Esophagus (tissue), 2 donors: Measurements from ENCODE around the gene SPART. TPM values are rescaled to one million over a fixed set of nuclear protein-coding genes. Genes with fewer than 3 reads are reported as not detected.

ENCODE experiments used
- H3K27ac ChIP-seq, 2 donors: one replicate each; pipeline ENCODE4 v1.5.1; 2013; ENCODE audit warnings: low read depth in 2 of 2, mild to moderate bottlenecking in 2 of 2, inconsistent platforms in 1 of 2, low read length in 1 of 2, moderate library complexity in 1 of 2
- H3K27me3 ChIP-seq, 2 donors: one replicate each; pipeline ENCODE4 v1.6.1; 2013; ENCODE audit warnings: low read length in 2 of 2, control low read depth in 1 of 2, mild to moderate bottlenecking in 1 of 2; ENCODE audit not compliant: insufficient read depth in 2 of 2, control insufficient read depth in 1 of 2
- H3K36me3 ChIP-seq, 2 donors: one replicate each; pipeline ENCODE4 v1.6.1; 2013; ENCODE audit warnings: low read length in 1 of 2; ENCODE audit not compliant: control insufficient read depth in 2 of 2, insufficient read depth in 2 of 2
- H3K4me1 ChIP-seq, 2 donors: one replicate each; pipeline ENCODE4 v1.6.1; 2013; ENCODE audit warnings: low read length in 1 of 2; ENCODE audit not compliant: control insufficient read depth in 2 of 2, insufficient read depth in 2 of 2
- H3K4me3 ChIP-seq, 2 donors: one replicate each; pipeline ENCODE4 v1.5.1; 2013; ENCODE audit warnings: low read length in 2 of 2, mild to moderate bottlenecking in 2 of 2, low read depth in 1 of 2, moderate library complexity in 1 of 2
- H3K9me3 ChIP-seq, 2 donors: one replicate each; pipeline ENCODE4 v1.6.1; 2013; ENCODE audit warnings: mild to moderate bottlenecking in 2 of 2, low read depth in 1 of 2, low read length in 1 of 2, moderate library complexity in 1 of 2; ENCODE audit not compliant: control insufficient read depth in 2 of 2, insufficient read depth in 1 of 2
- WGBS, 2 donors: extraction: QIAGEN DNeasy Blood & Tissue Kit; methylation state at CpG; one replicate each; pipeline ENCODE4 v1.1.7; 2013; 5-methylcytosine and 5-hydroxymethylcytosine counted together
- polyA plus RNA-seq, 2 donors: library from polyadenylated mRNA; stranded (reverse); fragments of 200-250 nt; gene quantifications; one replicate each; pipeline ENCODE4 v1.2.3, GENCODE V29; 2013
- donor health status: healthy with polysubstance abuse.
- donor health status: Bipolar disorder and iron deficiency.

SPART gene
- polyA plus RNA-seq, 2 donors, result 10.0 to 14.4 TPM

DNA sequence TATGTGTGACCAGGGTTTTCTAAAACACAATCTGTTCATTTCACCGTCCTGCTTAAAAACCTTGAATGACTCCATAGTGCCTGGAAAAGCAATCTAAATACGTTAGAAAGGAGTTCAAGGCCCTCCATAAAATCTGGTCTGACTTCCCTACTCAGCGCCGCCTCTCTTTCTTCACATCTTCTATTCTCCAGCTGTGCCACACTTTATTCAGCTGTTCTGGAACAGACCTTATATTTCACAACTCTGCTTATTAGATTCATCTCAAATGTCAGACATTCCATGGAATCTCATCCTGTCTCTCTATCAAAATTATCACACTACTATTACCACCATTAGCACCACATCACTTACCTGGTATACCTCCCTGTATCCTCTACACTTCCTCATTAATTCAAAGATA lies 19.8 kb upstream of the SPART start:
- H3K4me1 ChIP-seq, result no peaks in the 10 kb centered on the region
- H3K9me3 ChIP-seq, result no peaks in the 10 kb centered on the region
- H3K36me3 ChIP-seq, result no peaks in the 10 kb centered on the region
- no peak overlapping the region for H3K4me3 ChIP-seq
- no peak overlapping the region for H3K27ac ChIP-seq
- WGBS, 2 donors, result 71 to 95% methylated on average over 3 to 4 of the region's 4 CpGs
- no peaks in the 10 kb centered on the region for H3K27me3 ChIP-seq

DNA sequence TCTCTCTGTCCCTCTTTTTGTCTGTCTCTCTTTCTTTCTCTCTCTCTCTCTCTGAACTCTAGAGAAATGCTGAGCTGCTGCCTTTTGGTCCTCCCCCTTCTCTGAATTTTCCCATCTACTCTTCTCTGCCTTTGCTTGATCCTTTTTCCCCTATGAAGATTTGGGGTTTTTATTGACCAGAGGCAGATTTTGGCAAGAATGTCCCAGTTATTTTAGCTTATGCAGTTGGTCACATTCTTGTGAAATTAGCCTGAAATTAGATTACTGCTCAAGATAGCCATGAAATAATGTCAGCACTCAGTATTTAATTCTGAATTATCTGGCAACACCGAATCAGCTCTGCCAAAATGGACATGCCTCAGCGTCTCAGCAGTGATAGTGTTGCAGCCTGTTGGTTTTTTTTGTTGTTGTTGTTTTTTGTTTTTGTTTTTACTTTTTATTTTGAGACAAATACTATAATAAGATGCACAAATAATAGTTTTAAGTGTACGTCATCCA lies 17.2 kb upstream of the SPART start:
- Histone ChIP-seq H3K36me3 (no peaks in the 10 kb centered on the region), H3K27me3 (no peaks in the 10 kb centered on the region), H3K27ac (no peak overlapping the region), H3K9me3 (no peaks in the 10 kb centered on the region), H3K4me1 (no peaks in the 10 kb centered on the region), H3K4me3 (no peak overlapping the region)
- 75 to 78% methylated on average over 3 of the region's 3 CpGs for WGBS, 2 donors

DNA sequence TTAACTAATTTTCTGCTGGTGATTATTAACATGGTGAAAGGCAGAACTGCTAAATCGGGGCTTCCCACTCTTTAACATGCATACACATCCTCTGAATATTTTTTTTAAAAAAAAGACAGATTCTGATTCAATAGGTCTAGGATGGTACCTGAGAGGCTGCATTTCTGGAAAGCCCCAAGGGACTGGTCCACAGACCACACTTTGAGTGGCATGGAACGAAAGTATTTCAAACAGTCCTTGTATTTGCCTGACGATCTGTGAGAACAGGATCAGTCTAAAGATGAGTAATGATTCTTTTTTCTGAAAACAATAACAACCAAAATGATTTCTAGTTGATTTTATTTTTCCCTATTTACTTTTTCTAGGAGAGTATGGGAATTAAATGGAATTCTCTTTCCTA lies 16.7 kb upstream of the SPART start:
- H3K4me3 ChIP-seq, result no peak overlapping the region
- H3K36me3 ChIP-seq, result no peaks in the 10 kb centered on the region
- H3K9me3 ChIP-seq, result no peaks in the 10 kb centered on the region
- H3K4me1 ChIP-seq, result no peaks in the 10 kb centered on the region
- H3K27me3 ChIP-seq, result no peaks in the 10 kb centered on the region
- H3K27ac ChIP-seq, result no peak overlapping the region
- 67 to 69% methylated on average over 3 of the region's 3 CpGs for WGBS, 2 donors

DNA sequence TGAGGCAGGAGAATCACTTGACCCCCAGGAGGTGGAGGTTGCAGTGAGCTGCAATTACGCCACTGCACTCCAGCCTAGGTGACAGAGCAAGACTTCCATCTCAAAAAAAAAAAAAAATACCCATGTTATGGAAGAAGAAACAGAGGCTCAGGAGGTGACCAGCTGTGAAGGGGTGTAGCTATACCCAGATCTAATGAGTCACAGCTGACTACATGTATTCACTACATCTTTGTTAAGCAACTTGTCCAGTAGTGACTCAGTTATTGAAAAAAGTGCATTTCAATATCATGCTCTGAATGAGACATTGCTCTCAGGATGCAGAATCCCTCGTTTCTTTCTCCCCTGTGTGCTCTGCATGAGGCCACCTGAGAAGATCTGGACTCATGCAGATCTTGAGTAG lies 16.1 kb upstream of the SPART start:
- H3K9me3 ChIP-seq, result no peaks in the 10 kb centered on the region
- H3K27me3 ChIP-seq, result no peaks in the 10 kb centered on the region
- WGBS, 2 donors, result 70 to 84% methylated on average over 2 of the region's 2 CpGs
- no peak overlapping the region for H3K4me3 ChIP-seq
- no peaks in the 10 kb centered on the region for H3K36me3 ChIP-seq
- H3K4me1 ChIP-seq, result no peaks in the 10 kb centered on the region
- H3K27ac ChIP-seq, result no peak overlapping the region

DNA sequence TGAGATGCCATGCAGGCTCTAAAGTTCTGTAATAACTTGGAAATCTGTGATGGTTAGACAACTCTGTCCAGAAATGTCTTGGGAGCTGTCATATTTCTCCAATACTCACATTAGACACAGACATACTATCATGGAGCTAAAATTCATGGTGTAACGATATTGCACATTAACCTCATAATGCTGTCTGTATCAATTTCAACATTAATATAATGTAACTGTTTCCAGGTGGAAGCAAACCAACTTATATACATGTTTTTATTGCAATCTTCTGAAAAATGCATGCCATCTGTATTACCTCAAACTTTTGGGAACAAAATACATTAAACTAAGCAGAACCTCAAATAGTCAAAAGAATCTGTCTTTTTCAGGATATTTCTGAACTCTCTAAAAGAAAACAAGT lies 14.7 kb upstream of the SPART start:
- H3K9me3 ChIP-seq, result no peaks in the 10 kb centered on the region

DNA sequence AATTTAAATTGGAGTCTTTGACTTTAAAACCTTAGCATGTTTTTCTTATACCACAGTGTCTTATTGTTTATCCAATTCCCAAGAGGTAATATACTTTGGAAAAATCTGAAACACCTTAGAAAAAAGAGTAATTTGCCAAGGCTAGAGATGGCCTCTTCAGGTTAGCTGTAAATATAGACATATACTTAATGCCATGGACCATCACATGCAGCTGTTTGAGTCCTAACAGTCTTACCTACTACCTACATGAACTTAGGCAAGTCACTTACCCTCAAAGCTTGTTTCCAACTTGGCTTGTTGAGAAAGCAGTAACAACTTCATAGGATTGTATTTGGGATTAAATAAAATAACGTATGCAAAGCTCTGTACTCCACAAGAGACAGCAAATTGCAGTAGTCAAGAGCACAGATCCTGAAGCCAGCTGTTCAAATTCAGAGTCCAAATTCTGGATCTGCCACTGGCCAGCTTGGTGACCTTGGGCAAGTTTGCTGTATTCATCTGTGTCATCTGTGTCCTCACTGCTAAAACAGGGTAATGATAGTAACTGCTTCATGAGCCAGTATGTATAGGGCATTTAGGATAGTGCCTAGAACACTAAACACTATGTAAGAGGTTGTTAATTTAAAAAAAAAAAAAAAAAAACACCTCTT lies 13.2 kb upstream of the SPART start:
- no peak overlapping the region for H3K27ac ChIP-seq
- no peak overlapping the region for H3K4me3 ChIP-seq
- H3K9me3 ChIP-seq, result no peaks in the 10 kb centered on the region
- H3K27me3 ChIP-seq, result no peaks in the 10 kb centered on the region
- H3K36me3 ChIP-seq, result no peaks in the 10 kb centered on the region
- H3K4me1 ChIP-seq, result no peaks in the 10 kb centered on the region
- WGBS, 2 donors, result 72 to 79% methylated on average over 1 of the region's 1 CpG

More for the DNA sequence above, 14.7 kb upstream of the SPART start:
- H3K36me3 ChIP-seq, result no peaks in the 10 kb centered on the region
- H3K27me3 ChIP-seq, result no peaks in the 10 kb centered on the region
- no peak overlapping the region for H3K27ac ChIP-seq
- 65 to 70% methylated on average over 1 of the region's 1 CpG for WGBS, 2 donors
- no peaks in the 10 kb centered on the region for H3K4me1 ChIP-seq
- no peak overlapping the region for H3K4me3 ChIP-seq

DNA sequence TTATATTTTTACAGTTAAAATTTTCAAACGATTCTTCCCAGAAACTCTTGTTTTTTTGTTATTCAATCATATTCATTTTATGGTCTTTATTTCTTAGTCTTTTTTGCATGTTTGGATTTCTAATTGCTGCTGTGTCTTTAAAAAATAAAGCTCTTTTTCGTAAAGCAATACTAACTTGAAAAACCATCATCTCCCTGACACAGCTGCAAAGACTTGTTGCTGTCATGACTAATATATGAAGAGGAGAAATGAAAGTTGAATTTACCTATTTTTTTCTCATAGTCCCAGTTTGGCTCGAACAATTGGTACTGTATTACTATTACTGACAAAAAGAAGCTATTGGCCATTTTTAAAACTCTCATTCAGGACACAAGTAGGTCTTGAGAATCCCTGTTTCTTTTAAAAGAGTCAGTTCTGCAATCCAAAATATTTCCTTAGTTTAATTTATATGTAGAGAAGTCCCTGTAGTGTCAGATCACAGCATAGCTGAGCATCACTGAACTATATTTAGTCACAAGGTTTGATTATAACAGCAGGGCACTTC lies 12.1 kb upstream of the SPART start:
- H3K36me3 ChIP-seq, result no peaks in the 10 kb centered on the region
- no peaks in the 10 kb centered on the region for H3K9me3 ChIP-seq
- H3K4me1 ChIP-seq, result no peaks in the 10 kb centered on the region
- H3K27ac ChIP-seq, result no peak overlapping the region
- WGBS, 2 donors, result 70 to 82% methylated on average over 3 of the region's 3 CpGs
- no peak overlapping the region for H3K4me3 ChIP-seq
- H3K27me3 ChIP-seq, result no peaks in the 10 kb centered on the region

DNA sequence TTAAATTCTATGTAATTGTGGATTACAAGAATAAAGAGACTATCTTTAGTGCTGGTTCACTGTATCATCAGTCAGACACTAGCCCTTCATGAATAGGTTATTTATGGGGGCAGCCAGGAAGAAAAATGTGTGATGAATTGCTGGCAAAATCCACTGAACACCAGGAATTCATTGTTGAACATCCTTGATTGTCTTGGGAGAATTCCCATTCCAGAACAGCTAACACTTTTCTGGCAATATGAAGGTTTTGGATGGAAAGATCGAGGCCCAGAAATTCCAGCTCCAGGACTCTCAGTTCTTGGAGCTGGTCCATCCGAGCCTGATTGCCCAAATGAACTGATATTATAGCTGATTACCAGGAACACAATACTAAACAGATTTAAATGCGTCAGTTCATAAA lies 11.5 kb upstream of the SPART start:
- H3K9me3 ChIP-seq, result no peaks in the 10 kb centered on the region
- H3K4me3 ChIP-seq, result no peak overlapping the region
- WGBS, 2 donors, result 51 to 65% methylated on average over 3 of the region's 3 CpGs
- H3K36me3 ChIP-seq, result no peaks in the 10 kb centered on the region
- no peaks in the 10 kb centered on the region for H3K27me3 ChIP-seq
- no peak overlapping the region for H3K27ac ChIP-seq
- no peaks in the 10 kb centered on the region for H3K4me1 ChIP-seq

DNA sequence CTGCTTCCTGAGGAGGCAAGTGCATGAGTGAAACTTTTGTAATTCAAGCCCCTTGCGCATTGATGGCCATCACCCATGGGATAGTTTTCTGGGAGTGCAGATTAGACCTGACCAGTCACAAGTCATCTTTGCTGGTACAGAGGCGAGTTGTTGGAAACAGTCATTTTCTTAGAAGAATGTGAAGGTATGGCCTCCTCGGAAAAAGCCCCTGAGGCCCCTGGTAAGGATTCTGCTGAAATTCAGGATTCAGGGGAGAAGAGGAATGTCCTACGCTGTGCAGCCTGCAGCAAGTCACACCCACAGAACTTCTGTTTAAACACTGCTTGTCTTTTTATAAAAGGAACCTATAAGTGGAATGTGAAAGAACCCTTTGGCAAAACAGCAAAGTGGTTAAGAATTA lies 11.0 kb upstream of the SPART start:
- Histone ChIP-seq H3K36me3 (no peaks in the 10 kb centered on the region), H3K27ac (no peak overlapping the region), H3K4me3 (no peak overlapping the region), H3K27me3 (no peaks in the 10 kb centered on the region), H3K4me1 (no peaks in the 10 kb centered on the region), H3K9me3 (no peaks in the 10 kb centered on the region)
- WGBS, 2 donors, result 62 to 70% methylated on average over 4 of the region's 4 CpGs

DNA sequence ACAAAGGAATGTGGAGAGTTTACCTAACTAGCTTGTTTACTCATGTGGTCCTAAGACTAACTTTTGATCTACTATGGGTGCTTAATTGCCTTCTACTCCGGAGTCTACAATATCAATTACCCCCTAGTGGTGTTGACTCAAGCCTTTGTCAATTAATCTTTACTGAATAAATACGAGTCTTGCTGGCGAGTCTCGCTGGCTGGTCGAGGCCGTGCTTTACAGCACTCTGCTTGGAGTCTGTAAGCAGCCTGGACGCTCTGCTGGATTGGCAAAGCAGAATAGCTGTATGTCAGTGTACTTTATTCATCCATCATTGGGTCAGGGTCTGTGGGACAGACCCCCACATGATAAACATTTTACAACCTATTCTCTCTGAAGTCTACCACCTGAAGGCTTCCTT lies 9.9 kb upstream of the SPART start:
- WGBS, 2 donors, result 74 to 83% methylated on average over 7 of the region's 7 CpGs
- Histone ChIP-seq H3K27me3 (no peaks in the 10 kb centered on the region), H3K36me3 (no peaks in the 10 kb centered on the region), H3K4me1 (no peaks in the 10 kb centered on the region), H3K9me3 (no peaks in the 10 kb centered on the region), H3K4me3 (no peak overlapping the region), H3K27ac (no peak overlapping the region)
